ENCODE data around the gene CEP128.
"Not testable (repeated sequence)": the region's sequence is repeated elsewhere in the genome, so short reads cannot be mapped to it uniquely, and the experiment has no call there.

The CEP128 gene

GRCh38 chr14:80926397-80927082 lies 15.0 kb downstream of the CEP128 start:
- no peak for TF ChIP-seq SUZ12 (IDR thresholded peaks at IDR 0.05; ENCODE audit: extremely low read depth, insufficient read depth, insufficient read length)
- no peak for TF ChIP-seq YY1 (IDR thresholded peaks at IDR 0.05; ENCODE audit: insufficient read depth, insufficient read length)
- TF ChIP-seq ZNF274 (IDR thresholded peaks at IDR 0.05; ENCODE audit: low read depth, low read length) = no peak
- peaks cover 2% of the 10 kb centered on the region for H3K4me1 ChIP-seq (ENCODE audit: insufficient read depth, insufficient read length)
- no peaks in the 10 kb centered on the region for H3K9me3 ChIP-seq (ENCODE audit: insufficient read depth, low read length)
- H3K9ac ChIP-seq (ENCODE audit: insufficient read length, low read depth) = no peak overlapping the region
- no peak overlapping the region for H3K4me3 ChIP-seq (ENCODE audit: insufficient read length, low read depth)
- no peaks in the 10 kb centered on the region for H3K27me3 ChIP-seq (ENCODE audit: insufficient read depth, insufficient read length)
- peaks cover 3% of the 10 kb centered on the region for H3K36me3 ChIP-seq (ENCODE audit: insufficient read depth, insufficient read length, low read length)
- no peak for DNase-seq (ENCODE audit: low read depth, low spot score)

GRCh38 chr14:80924365-80925103 lies 17.0 kb downstream of the CEP128 start:
- no peaks in the 10 kb centered on the region for H3K9me3 ChIP-seq (ENCODE audit: insufficient read depth, low read length)
- peaks cover 2% of the 10 kb centered on the region for H3K4me1 ChIP-seq (ENCODE audit: insufficient read depth, insufficient read length)
- H3K9ac ChIP-seq (ENCODE audit: insufficient read length, low read depth) = no peak overlapping the region
- no peaks in the 10 kb centered on the region for H3K36me3 ChIP-seq (ENCODE audit: insufficient read depth, insufficient read length, low read length)
- TF ChIP-seq ZNF274 (IDR thresholded peaks at IDR 0.05; ENCODE audit: low read depth, low read length) = no peak
- TF ChIP-seq YY1 (IDR thresholded peaks at IDR 0.05; ENCODE audit: insufficient read depth, insufficient read length) = no peak
- no peak for TF ChIP-seq SUZ12 (IDR thresholded peaks at IDR 0.05; ENCODE audit: extremely low read depth, insufficient read depth, insufficient read length)
- no peaks in the 10 kb centered on the region for H3K27me3 ChIP-seq (ENCODE audit: insufficient read depth, insufficient read length)
- no peak overlapping the region for H3K4me3 ChIP-seq (ENCODE audit: insufficient read length, low read depth)
- DNase-seq (ENCODE audit: low read depth, low spot score) = no peak

- no peaks in the 10 kb centered on the region for H3K9me3 ChIP-seq (ENCODE audit: insufficient read depth, low read length)
- no peak for DNase-seq (ENCODE audit: low read depth, low spot score)
- H3K4me1 ChIP-seq (ENCODE audit: insufficient read depth, insufficient read length) = peaks cover 2% of the 10 kb centered on the region
- H3K9ac ChIP-seq (ENCODE audit: insufficient read length, low read depth) = no peak overlapping the region
- no peaks in the 10 kb centered on the region for H3K36me3 ChIP-seq (ENCODE audit: insufficient read depth, insufficient read length, low read length)
- H3K27me3 ChIP-seq (ENCODE audit: insufficient read depth, insufficient read length) = no peaks in the 10 kb centered on the region
- no peak overlapping the region for H3K4me3 ChIP-seq (ENCODE audit: insufficient read length, low read depth)
- TF ChIP-seq SUZ12 (IDR thresholded peaks at IDR 0.05; ENCODE audit: extremely low read depth, insufficient read depth, insufficient read length) (no peak), ZNF274 (IDR thresholded peaks at IDR 0.05; ENCODE audit: low read depth, low read length) (no peak), YY1 (IDR thresholded peaks at IDR 0.05; ENCODE audit: insufficient read depth, insufficient read length) (no peak)
These were observed 18.2 kb downstream of the CEP128 start for GRCh38 chr14:80923368-80923767.

GRCh38 chr14:80919622-80920021 lies 21.9 kb downstream of the CEP128 start:
- Histone ChIP-seq H3K9me3 (ENCODE audit: insufficient read depth, low read length) (no peaks in the 10 kb centered on the region), H3K36me3 (ENCODE audit: insufficient read depth, insufficient read length, low read length) (peaks cover 12% of the 10 kb centered on the region), H3K4me1 (ENCODE audit: insufficient read depth, insufficient read length) (no peaks in the 10 kb centered on the region), H3K4me3 (ENCODE audit: insufficient read length, low read depth) (no peak overlapping the region), H3K27me3 (ENCODE audit: insufficient read depth, insufficient read length) (no peaks in the 10 kb centered on the region), H3K9ac (ENCODE audit: insufficient read length, low read depth) (no peak overlapping the region)
- TF ChIP-seq SUZ12 (IDR thresholded peaks at IDR 0.05; ENCODE audit: extremely low read depth, insufficient read depth, insufficient read length) (no peak), YY1 (IDR thresholded peaks at IDR 0.05; ENCODE audit: insufficient read depth, insufficient read length) (no peak), ZNF274 (IDR thresholded peaks at IDR 0.05; ENCODE audit: low read depth, low read length) (no peak)
- DNase-seq (ENCODE audit: low read depth, low spot score) = no peak

- not testable (repeated sequence) for H3K9ac ChIP-seq (ENCODE audit: insufficient read length, low read depth)
- peaks cover 20% of the 10 kb centered on the region for H3K36me3 ChIP-seq (ENCODE audit: insufficient read depth, insufficient read length, low read length)
These were observed 29.5 kb downstream of the CEP128 start for GRCh38 chr14:80912013-80912412.

GRCh38 chr14:80906946-80907345 lies 34.6 kb downstream of the CEP128 start:
- no peaks in the 10 kb centered on the region for H3K27me3 ChIP-seq (ENCODE audit: insufficient read depth, insufficient read length)
- no peak for DNase-seq (ENCODE audit: low read depth, low spot score)
- H3K36me3 ChIP-seq (ENCODE audit: insufficient read depth, insufficient read length, low read length) = no peaks in the 10 kb centered on the region
- H3K9ac ChIP-seq (ENCODE audit: insufficient read length, low read depth) = no peak overlapping the region
- no peak overlapping the region for H3K4me3 ChIP-seq (ENCODE audit: insufficient read length, low read depth)
- H3K9me3 ChIP-seq (ENCODE audit: insufficient read depth, low read length) = no peaks in the 10 kb centered on the region
- TF ChIP-seq SUZ12 (IDR thresholded peaks at IDR 0.05; ENCODE audit: extremely low read depth, insufficient read depth, insufficient read length) (no peak), ZNF274 (IDR thresholded peaks at IDR 0.05; ENCODE audit: low read depth, low read length) (no peak), YY1 (IDR thresholded peaks at IDR 0.05; ENCODE audit: insufficient read depth, insufficient read length) (no peak)
- H3K4me1 ChIP-seq (ENCODE audit: insufficient read depth, insufficient read length) = no peaks in the 10 kb centered on the region

More at GRCh38 chr14:80912013-80912412, 29.5 kb downstream of the CEP128 start:
- not testable (repeated sequence) for H3K4me1 ChIP-seq (ENCODE audit: insufficient read depth, insufficient read length); H3K27me3 ChIP-seq (ENCODE audit: insufficient read depth, insufficient read length); H3K9me3 ChIP-seq (ENCODE audit: insufficient read depth, low read length); H3K4me3 ChIP-seq (ENCODE audit: insufficient read length, low read depth)
- peak; percentile 1 for DNase-seq (ENCODE audit: low read depth, low spot score)

GRCh38 chr14:80906336-80906735 lies 35.2 kb downstream of the CEP128 start:
- Histone ChIP-seq H3K36me3 (ENCODE audit: insufficient read depth, insufficient read length, low read length) (no peaks in the 10 kb centered on the region), H3K27me3 (ENCODE audit: insufficient read depth, insufficient read length) (no peaks in the 10 kb centered on the region), H3K4me3 (ENCODE audit: insufficient read length, low read depth) (no peak overlapping the region), H3K9ac (ENCODE audit: insufficient read length, low read depth) (no peak overlapping the region), H3K4me1 (ENCODE audit: insufficient read depth, insufficient read length) (no peaks in the 10 kb centered on the region), H3K9me3 (ENCODE audit: insufficient read depth, low read length) (no peaks in the 10 kb centered on the region)
- TF ChIP-seq ZNF274 (IDR thresholded peaks at IDR 0.05; ENCODE audit: low read depth, low read length) (no peak), YY1 (IDR thresholded peaks at IDR 0.05; ENCODE audit: insufficient read depth, insufficient read length) (no peak), SUZ12 (IDR thresholded peaks at IDR 0.05; ENCODE audit: extremely low read depth, insufficient read depth, insufficient read length) (no peak)
- no peak for DNase-seq (ENCODE audit: low read depth, low spot score)
